Heart left ventricle (tissue), 13 donors: ENCODE results near the gene LNX1.

Experiments
- POLR2A ChIP-seq, 2 donors: fragments of 450-650 bp; IDR thresholded peaks; one replicate each; pipeline ENCODE4 v1.6.1; 2017; ENCODE audit warnings: antibody characterized with exemption in 2 of 2, mild to moderate bottlenecking in 2 of 2, moderate library complexity in 2 of 2
- TF ChIP-seq, protein P1 (sequence below), 12 donors: fragments of 200-600 bp; sonication (generic) in 4 of 12; IDR thresholded peaks; one replicate each; pipeline versions ENCODE4 v1.5.0 to v1.8.0; 2018 to 2022; ENCODE audit warnings: antibody characterized with exemption in 12 of 12, mild to moderate bottlenecking in 5 of 12
- donor health status: ischemic (EF 13 %, LVEDD 7.1; RV severe dilation, severe dysfunction).
- donor health status: DM: no; HTN: yes; CAD: no.
- donor health status: DM: no; HTN: no; CAD: no.
- donor health status: ischemic (EF 25% LVEDD 6.9; RV normal size, moderate dysfunction).
- donor health status: ischemic (EF 25% LVEDD 5.7; RV mildly dilated, moderate dysfunction).
- donor health status: ischemic (EF 35%, LVEDD 5.7; RV mildly dilated, moderate dysfunction).
- donor health status: nonischemic (EF 11% LVEDD 7.7; RV severe dilation, severe dysfunction).
- donor health status: DM: yes; HTN: yes; CAD: no.
- donor health status: PGD.
- donor health status: ischemic (EF 29% LVEDD 5.4; RV normal size, mild dysfunction).
- donor health status: nonischemic (EF 23%, LVEDD 6.1; RV moderate dilation, normal function).

- TF ChIP-seq, protein P1, sequence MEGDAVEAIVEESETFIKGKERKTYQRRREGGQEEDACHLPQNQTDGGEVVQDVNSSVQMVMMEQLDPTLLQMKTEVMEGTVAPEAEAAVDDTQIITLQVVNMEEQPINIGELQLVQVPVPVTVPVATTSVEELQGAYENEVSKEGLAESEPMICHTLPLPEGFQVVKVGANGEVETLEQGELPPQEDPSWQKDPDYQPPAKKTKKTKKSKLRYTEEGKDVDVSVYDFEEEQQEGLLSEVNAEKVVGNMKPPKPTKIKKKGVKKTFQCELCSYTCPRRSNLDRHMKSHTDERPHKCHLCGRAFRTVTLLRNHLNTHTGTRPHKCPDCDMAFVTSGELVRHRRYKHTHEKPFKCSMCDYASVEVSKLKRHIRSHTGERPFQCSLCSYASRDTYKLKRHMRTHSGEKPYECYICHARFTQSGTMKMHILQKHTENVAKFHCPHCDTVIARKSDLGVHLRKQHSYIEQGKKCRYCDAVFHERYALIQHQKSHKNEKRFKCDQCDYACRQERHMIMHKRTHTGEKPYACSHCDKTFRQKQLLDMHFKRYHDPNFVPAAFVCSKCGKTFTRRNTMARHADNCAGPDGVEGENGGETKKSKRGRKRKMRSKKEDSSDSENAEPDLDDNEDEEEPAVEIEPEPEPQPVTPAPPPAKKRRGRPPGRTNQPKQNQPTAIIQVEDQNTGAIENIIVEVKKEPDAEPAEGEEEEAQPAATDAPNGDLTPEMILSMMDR (IDR thresholded peaks at IDR 0.05), result no peak
- TF ChIP-seq POLR2A (IDR thresholded peaks at IDR 0.05), result no peak
These were observed 18.7 kb downstream of the LNX1 start for GRCh38 chr4:53572600-53572994.
